HG03558 (cell line): ENCODE data around the gene DERL3.

Experiments used
- ATAC-seq: cut with Tn5 transposase; IDR thresholded peaks from one replicate; pipeline ENCODE4 v1.9.1; 2021; ENCODE audit warnings: moderate number of reproducible peaks; ENCODE audit not compliant: unreplicated experiment; ENCODE audit errors: extremely low read depth

The DERL3 gene

DNA sequence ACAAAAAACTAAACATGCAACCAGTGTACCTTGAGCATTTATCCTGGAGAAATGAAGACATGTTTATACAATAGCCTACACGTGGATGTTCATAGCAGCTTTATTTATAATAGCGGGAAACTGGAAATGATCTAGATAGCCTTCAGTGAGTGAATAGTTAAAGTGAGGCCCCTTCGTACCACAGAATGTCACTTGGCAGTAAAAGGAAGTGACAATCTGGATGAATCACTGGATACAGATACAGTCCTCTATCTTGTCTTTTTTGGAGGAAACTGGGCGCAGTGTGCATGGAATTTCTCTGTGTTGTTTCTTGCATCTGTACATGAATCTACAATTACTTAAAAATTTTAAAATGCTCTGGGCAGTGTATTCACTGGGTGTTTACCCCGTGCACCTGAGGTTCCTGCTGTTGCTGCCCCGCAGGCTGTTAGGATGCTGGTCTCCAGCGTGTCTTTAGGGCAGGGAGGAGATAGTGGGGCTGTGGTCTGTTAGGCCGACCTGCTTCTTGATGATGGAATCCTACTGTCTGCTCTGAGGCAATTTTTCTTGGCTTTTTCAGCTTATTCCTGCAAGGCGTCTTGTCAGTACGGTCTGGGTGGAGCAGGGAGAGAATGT is 23.2 kb downstream of the DERL3 start:
- no peak for ATAC-seq

DNA sequence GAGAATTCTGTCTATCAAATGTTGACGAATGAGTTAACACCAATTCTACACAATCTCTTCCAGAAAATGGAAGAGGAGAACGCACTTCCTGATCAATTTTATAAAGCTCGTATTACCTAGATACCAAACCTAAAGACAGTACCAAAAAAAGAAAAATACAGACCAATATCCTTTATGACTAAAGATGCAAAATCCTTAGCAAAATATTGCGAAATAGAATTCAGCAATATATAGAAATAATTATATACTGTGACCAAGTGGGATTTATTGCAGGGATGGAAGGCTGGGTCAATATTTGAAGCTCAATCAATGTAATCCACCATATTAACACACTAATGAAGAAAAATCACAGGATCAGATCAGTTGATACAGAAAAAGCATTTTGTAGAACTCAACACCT is 26.4 kb downstream of the DERL3 start:
- ATAC-seq: no peak

DNA sequence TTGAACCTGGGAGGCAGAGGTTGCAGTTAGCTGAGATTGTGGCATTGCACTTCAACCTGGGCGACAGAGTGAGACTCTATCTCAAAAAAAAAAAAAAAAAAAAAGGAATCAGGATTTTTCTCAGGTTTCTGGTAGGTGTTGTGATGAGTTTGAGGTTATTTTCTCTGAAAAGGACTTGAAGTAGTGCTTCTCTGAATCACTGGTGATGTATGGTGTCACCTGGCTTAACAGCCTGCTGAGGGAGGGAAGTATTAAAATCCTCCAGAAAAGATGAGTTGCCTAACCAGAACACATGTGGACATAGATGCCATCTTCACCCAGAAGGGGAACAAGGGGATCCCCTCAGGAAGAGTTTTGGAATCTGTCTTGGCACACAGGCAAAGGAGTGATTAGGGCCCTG is 32.0 kb downstream of the DERL3 start:
- no peak for ATAC-seq

DNA sequence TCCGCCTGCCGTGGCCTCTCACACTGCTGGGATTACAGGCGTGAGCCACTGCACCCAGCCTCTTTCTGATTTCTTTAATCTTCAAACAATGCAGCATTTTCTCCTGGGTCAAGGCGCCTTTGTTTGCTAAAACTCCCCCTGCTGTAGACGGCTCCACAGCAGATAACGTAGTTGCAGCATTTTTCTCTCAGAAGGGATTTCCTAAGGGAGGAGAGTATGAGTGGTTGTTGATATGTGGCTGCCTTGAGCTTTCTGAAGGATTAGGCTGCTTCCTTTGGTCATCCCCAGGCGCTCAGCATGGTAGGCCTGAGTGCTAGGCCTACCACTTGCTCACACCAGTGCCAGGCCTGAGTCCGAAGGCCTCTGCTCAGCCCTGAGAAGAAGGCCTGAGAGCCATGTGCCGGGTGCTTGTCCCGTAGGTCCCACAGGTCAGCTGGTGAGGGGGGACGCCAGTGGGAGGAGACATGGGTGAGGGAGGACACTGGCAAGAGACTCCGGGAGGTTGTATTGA is 34.0 kb downstream of the DERL3 start:
- no peak for ATAC-seq

DNA sequence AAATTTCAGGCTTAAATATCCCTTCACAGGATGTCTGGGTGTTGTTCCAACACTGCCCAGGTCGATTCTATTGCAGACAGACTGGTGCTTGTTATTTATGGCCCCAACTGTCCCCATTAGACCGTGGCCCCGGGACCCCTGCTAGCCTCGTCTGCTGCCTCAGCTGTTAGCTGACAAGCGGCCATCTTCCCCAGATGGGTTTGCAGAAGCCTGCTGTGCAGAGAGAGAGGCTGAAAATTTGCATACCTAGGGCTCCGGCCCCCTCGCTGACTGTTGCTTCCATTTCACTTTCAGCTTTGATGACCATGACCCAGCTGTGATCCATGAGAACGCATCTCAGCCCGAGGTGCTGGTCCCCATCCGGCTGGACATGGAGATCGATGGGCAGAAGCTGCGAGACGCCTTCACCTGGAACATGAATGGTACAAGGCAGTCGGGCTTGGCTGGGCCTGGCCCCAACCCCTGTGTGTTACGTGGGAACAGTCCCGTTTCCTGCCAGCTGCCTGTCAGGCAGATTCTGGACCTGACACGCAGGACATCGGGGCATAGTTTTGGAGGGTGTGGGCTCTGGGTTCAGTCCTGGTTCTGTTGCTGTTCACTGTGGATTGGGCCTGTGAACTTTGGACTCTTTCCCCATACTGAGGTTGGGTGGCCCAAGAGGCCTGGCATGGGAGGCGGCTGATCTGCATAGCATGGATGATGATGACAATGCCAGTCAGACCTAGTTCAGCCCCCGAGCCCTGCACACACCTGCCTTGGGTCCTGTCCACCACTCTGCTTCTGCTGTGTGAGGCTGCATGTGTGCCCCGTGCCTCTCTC is 35.6 kb downstream of the DERL3 start:
- ATAC-seq: no peak

DNA sequence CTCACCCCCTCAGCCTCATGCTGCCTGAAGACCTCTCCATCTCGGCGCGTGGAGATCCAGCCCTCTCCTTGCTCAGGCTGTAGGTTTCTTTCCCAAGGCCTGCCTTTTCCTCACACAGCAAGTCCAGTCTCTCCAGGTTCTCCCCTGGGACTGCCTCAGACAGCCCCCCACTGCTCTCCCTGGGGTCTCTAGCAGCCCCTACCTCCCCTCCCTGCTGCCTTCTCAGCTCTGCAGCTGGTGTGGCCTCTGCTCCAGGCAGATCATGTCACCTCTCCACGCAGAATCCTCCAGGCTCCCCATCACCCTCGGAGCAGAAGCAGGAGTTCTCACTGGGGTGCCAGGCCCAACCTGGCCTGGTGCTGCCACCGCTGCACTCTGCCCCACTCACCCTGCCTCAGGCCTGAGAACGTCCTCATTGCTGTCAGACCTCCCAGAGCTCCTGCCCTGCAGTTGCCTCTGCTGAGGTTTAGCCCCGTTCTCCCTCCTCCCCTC is 36.9 kb downstream of the DERL3 start:
- no peak for ATAC-seq

DNA sequence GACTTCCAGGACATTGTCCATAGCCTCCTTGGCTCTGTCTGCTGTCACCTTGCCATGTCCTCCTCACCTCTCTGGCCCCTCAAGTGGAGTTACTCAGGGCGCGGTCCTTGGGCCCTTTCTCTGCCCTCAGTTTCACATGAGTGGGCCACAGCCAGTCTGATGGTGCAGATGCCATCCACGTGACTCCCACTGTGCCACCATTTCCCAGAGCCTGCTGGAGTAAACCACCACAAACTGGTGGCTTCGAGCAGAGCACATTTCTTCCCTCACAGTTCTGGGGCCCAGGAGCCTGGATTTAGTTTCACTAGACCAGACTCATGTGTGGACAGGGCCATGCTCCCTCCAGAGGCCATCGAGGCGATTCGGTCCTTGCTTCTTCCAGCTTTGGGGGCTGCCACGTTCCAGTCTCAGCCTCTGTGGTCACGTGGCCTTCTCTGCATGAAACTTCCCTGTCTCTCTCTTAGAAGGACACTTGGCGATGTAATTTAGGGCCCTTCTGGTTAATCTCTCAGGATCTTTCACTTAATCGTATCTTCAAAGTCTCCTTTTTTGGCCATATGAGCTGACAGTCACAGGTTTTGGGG is 37.5 kb downstream of the DERL3 start:
- no peak for ATAC-seq

DNA sequence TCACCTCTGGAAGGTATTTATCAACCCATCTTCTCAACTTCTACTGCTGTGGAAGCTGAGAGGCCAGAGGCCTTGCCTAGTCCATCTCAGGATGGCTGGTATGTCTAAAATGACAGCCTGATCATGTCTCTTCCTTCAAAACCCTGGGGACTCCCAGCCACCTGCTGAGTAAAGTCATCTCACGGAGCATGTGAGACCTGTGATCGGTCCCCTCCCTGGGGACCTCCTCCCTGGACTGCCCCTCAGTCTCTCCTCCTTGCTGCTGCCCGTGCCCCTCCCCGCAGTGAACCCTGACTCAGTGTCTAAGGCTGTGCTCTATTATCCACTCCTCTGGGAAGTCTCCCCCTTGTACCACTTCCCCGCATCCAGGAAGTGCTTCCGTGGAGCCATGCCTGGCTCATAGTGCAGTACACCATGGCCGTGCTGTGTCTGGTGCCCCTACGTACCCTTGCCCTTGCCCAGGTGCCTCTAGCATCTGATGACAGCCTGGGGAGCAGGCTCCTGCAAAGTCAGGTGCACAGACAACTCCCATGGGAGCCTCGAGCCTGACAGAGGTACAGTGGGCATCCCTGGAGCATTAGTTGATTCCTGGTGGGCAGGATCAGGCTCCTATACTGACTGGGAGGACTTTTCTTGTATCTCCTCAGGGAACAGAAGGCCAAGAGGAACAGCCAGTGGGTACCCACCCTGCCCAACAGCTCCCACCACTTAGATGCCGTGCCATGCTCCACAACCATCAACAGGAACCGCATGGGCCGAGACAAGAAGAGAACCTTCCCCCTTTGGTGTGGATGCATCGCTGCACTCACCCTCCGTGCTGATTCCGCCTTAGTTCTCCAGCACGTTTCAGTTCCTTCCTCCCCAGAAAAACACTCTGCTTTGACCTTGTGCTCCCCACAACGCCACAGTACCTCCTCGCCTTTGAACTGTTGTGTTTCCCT is 38.2 kb downstream of the DERL3 start:
- no peak for ATAC-seq

DNA sequence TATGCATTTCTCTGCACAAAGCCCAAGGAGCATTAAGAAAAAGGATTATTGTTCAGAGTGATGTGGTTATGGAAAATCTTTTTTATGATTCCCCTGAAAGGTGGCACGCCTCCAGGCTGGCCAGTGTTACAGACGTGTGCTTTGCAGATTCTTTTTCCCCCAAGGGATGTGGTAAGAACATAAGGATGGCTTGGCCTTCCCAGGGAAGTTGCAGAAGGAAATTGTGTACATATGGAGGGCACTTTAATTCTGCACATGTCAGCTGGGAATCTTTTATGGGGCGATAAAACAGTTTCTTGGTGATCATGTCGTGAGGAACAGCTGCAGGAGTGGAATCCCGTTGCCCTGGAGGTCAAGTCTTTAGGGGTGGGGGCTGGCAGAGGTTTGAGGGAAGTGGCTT is 42.3 kb downstream of the DERL3 start:
- ATAC-seq: no peak

DNA sequence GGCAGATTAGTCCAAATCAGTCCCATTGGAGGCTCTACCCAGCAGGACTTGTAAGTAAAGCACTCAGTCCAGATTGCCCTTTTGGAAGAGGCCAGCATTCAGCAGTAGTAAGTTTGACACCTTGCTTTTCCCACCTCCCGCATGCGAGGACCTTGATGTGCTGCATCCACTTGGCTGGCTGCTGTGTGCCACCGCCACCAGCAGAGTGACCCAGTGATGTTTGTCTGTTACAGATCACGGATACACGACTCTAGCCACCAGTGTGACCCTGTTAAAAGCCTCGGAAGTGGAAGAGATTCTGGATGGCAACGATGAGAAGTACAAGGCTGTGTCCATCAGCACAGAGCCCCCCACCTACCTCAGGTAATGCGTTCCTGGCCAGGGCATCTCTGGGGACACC is 45.5 kb downstream of the DERL3 start:
- no peak for ATAC-seq

DNA sequence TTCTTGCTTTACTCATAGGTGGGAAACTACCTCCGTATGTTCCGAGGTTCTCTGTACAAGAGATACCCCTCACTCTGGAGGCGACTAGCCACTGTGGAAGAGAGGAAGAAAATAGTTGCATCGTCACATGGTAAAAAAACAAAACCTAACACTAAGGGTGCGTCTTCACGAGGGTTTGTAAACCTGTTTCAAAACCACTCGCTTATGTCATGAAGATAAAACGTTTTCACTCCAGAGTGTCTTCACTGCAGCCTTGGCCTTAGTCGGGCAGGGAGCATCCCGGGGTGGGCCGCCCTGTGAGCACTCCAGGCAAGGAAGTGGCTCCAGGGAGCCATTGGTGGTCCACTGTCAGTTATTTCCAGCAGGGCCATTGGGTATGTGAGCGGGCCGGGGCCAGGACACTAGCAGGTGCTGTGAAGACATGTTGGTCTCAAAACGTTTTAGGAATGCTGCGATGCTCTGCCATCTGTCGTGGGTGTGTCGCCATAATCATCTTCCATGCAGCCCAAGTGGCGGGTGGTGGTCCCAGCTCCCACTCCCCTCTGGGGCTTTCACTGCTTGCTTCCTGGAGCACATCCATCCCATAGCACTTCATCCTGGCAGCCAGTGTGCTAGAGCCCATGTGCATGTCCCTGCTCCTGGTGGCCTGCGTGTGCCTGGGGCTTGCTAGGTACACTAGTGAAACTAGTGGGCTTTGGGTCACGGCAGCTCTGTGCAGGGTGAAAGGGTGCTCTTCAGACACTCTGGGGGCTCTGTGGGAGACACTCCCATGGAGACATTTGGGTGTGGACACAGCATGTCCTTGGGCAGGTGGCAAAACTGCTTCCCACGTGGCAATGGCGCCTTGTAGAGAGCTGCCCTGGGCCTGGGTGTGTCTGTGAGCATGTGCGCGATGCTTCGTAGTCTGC is 46.8 kb downstream of the DERL3 start:
- no peak for ATAC-seq

DNA sequence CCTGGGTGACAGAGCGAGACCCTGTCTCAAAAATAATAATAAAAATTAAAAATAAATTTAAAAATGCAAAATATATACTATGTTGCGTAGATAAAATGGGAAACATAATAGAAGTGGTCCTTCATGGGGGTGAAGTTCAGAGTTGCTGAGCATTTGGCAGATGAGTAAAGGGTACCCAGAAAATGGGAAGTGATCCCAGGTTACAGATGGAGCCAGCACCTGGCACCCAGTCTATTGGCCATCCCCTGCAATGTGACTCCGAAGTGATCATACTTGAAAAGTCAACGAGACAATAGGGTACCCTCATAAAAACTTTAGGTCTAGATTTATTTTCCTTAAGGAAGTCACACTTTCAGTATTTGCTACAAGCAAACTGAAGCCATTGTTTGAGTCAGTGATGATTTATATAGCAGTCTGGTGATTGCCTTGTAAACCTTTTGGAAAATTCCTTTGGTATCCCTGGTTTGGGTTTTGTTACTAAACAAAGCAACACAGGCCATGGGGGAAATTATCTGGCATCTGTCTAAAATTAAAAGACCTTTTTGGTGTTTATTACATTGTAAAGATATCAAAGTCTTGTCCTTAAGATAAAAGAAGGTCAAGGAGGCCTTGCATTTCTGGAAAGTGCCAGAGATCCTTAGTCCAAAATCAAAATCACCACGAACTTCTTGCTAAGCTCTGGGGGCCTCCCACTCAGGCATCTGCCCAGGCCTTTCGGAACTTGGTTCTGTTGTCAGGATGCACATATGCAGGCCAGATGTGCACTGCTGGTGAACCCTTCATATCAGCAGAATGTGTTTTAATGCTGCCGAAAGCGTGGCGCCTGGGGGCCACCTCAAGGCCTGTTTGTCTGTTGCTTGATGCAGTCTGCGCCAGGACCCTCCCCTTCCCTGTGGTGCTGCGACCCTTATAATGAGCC is 47.7 kb downstream of the DERL3 start:
- ATAC-seq: no peak

DNA sequence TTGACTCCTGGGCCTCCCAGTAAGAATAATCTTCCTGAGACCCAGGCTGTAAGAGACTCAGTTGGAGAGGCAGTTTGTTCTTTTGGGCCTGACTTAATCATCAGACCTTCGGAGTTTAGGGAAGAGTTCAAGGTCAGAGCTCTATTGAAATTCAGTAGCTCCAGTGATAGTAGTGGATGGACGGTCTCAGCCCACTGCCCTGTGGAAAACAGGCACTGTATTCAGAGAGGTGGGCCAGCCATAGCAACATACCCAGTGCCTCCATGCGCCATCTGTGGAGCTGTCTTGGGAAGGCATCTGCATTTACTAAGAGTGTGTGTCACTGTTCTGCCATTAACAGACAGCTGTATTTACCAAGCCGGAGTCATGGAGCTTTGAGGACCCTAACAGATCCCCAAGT is 49.2 kb downstream of the DERL3 start:
- ATAC-seq: no peak

DNA sequence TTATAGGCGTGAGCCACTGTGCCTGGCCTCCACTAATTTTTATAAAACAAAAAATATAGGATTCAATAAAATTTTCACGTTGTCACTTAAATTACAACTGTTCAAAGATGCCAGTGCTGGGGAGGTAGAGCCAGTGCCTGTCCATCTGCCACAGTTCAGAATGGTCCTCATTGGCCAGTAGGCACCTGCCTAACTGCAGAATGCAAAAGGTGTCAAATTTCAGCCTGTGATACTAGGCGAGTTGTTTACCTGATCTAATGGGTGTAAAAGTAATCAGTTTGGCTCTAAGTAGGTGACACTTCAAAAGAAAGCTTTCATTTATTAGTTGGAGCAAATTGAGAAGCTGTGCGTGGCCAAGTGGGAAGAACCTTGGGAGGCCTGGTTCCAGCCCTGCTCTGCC is 49.7 kb downstream of the DERL3 start:
- ATAC-seq: no peak

DNA sequence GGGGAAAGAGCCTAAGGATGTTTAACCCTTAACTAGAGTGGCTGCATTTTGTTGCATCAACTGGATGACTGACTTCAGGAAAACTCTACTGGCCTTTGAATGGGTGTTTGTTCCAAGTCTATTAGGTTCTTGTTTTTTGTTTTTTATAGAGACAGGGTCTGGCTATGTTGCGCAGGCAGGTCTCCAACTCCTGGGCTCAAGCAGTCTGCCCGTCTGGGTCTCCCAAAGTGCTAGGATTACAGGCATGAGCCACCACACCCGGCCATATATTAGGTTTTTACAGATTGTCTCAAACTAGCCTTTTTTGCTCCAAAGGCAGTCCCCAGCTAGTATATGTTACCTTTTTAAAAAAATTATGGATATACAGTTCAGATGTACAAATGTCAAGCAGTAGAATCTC is 50.9 kb downstream of the DERL3 start:
- ATAC-seq: no peak

DNA sequence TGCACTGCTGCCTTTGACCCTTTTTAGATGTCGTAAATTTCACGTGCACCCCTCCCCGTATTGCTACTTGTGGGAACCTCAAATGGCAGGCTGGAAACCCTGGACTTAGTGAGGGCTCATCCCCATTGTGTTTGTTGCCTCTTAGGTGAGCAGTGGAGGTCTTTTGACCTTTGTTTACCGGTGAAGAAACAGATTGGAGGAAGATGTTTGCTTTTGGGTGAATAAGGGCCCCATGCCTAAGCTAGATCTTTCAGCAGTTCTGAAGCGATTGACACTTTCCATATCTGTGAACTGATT is 51.3 kb downstream of the DERL3 start:
- no peak for ATAC-seq

DNA sequence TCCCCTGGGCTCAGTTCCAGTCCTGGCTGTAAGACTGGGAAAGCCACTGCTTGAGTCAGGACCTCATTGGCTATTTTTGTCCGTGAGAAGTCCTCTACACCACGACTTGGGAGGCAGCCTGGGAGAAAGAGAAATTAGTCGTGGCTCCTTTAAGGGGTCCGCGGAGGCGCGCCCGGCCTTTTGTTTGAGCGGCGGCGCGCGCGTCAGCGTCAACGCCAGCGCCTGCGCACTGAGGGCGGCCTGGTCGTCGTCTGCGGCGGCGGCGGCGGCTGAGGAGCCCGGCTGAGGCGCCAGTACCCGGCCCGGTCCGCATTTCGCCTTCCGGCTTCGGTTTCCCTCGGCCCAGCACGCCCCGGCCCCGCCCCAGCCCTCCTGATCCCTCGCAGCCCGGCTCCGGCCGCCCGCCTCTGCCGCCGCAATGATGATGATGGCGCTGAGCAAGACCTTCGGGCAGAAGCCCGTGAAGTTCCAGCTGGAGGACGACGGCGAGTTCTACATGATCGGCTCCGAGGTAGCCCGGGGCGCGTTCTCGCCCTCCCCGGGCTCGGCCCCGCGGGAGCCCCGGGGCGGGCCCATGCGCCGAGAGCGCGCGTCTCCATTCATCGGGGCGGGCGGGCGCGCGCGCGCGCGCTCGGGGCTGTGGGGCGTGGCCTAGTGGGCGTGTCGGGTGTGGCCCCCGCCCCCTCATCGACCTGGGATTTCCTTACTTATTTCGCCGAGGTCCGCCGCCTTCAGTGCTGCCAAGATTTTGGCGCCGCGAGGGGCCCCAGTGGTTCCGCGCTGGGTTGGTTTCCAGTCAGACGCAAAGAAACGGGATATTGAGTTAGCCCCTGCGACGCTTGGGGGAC is 51.8 kb downstream of the DERL3 start, which contains the start of gene SMARCB1:
TSS of gene SMARCB1 (plus strand) at position 215 of the 848 bp plus-strand sequence. CDS start at position 419, 204 bp downstream.
- ATAC-seq: no peak
